Measurements from ENCODE around the gene RANBP9. TPM values are rescaled to one million over a fixed set of nuclear protein-coding genes. Genes with fewer than 3 reads are reported as not detected.

Gene RANBP9
- total and polyA plus RNA-seq, 9 of the 15 experiments (the other 6 are each of a cell fraction or from before 2014, with no cell fraction given), result 27.5 to 130 (median 61.5) TPM

- TF ChIP-seq ESRRA (IDR thresholded peaks at IDR 0.05; ENCODE audit: borderline replicate concordance, low read depth) (peak; percentile 9; the same call in 1 of the 2 replicates), TAF1 (IDR thresholded peaks at IDR 0.05; ENCODE audit: control insufficient read depth, extremely low read depth, insufficient read depth, low read length, severe bottlenecking) (peak; percentile 80), RBM34 (IDR thresholded peaks at IDR 0.05; ENCODE audit: borderline replicate concordance, insufficient read depth, low read length) (no peak), SMAD3 (CRISPR knock-in tag; conservative IDR thresholded peaks at IDR 0.05) (no peak), RBM25 (IDR thresholded peaks at IDR 0.05; ENCODE audit: low read depth, low read length, severe bottlenecking) (no peak), EZH2 (IDR thresholded peaks at IDR 0.05; ENCODE audit: borderline replicate concordance, low read depth, low read length) (no peak), REST (IDR thresholded peaks at IDR 0.05; ENCODE audit: borderline replicate concordance) (no peak), REST (CRISPR knock-in tag; IDR thresholded peaks at IDR 0.05; ENCODE audit: low read depth) (0 out of 2 replicates have a peak, but pooled peaks have one; percentile 41), CBX5 (IDR thresholded peaks at IDR 0.05; ENCODE audit: borderline replicate concordance, low read depth) (no peak), SMAD4 (CRISPR knock-in tag; conservative IDR thresholded peaks at IDR 0.05) (peak; percentile 79), NR2F6 (CRISPR knock-in tag; IDR thresholded peaks at IDR 0.05) (no peak), SNIP1 (IDR thresholded peaks at IDR 0.05; ENCODE audit: low read depth) (no peak), CTBP1 (IDR thresholded peaks at IDR 0.05; ENCODE audit: borderline replicate concordance) (peak; percentile 6)
- TF ChIP-seq, protein P1, sequence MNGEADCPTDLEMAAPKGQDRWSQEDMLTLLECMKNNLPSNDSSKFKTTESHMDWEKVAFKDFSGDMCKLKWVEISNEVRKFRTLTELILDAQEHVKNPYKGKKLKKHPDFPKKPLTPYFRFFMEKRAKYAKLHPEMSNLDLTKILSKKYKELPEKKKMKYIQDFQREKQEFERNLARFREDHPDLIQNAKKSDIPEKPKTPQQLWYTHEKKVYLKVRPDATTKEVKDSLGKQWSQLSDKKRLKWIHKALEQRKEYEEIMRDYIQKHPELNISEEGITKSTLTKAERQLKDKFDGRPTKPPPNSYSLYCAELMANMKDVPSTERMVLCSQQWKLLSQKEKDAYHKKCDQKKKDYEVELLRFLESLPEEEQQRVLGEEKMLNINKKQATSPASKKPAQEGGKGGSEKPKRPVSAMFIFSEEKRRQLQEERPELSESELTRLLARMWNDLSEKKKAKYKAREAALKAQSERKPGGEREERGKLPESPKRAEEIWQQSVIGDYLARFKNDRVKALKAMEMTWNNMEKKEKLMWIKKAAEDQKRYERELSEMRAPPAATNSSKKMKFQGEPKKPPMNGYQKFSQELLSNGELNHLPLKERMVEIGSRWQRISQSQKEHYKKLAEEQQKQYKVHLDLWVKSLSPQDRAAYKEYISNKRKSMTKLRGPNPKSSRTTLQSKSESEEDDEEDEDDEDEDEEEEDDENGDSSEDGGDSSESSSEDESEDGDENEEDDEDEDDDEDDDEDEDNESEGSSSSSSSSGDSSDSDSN (IDR thresholded peaks at IDR 0.05; ENCODE audit: borderline replicate concordance in 1 of 2, low read depth in 2 of 2, low read length in 2 of 2), result peak in 1 of 2 experiments; percentile 78; a peak in 2 of 4 replicates
- TF ChIP-seq, protein P2, sequence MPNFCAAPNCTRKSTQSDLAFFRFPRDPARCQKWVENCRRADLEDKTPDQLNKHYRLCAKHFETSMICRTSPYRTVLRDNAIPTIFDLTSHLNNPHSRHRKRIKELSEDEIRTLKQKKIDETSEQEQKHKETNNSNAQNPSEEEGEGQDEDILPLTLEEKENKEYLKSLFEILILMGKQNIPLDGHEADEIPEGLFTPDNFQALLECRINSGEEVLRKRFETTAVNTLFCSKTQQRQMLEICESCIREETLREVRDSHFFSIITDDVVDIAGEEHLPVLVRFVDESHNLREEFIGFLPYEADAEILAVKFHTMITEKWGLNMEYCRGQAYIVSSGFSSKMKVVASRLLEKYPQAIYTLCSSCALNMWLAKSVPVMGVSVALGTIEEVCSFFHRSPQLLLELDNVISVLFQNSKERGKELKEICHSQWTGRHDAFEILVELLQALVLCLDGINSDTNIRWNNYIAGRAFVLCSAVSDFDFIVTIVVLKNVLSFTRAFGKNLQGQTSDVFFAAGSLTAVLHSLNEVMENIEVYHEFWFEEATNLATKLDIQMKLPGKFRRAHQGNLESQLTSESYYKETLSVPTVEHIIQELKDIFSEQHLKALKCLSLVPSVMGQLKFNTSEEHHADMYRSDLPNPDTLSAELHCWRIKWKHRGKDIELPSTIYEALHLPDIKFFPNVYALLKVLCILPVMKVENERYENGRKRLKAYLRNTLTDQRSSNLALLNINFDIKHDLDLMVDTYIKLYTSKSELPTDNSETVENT (CRISPR knock-in tag; IDR thresholded peaks at IDR 0.05), result peak; percentile 89
Measured at GRCh38 chr6:13711324-13711732, 307 bp downstream of the RANBP9 start (continued).

Data from K562 (cell line).